NCI-H2196 (cell line): ENCODE data around the gene POU4F1.

Source experiments
- DNase-seq: peaks from one replicate; lab custom pipeline; 2025; ENCODE audit not compliant: unreplicated experiment; lab: John Stamatoyannopoulos, UW

The POU4F1 gene

DNA sequence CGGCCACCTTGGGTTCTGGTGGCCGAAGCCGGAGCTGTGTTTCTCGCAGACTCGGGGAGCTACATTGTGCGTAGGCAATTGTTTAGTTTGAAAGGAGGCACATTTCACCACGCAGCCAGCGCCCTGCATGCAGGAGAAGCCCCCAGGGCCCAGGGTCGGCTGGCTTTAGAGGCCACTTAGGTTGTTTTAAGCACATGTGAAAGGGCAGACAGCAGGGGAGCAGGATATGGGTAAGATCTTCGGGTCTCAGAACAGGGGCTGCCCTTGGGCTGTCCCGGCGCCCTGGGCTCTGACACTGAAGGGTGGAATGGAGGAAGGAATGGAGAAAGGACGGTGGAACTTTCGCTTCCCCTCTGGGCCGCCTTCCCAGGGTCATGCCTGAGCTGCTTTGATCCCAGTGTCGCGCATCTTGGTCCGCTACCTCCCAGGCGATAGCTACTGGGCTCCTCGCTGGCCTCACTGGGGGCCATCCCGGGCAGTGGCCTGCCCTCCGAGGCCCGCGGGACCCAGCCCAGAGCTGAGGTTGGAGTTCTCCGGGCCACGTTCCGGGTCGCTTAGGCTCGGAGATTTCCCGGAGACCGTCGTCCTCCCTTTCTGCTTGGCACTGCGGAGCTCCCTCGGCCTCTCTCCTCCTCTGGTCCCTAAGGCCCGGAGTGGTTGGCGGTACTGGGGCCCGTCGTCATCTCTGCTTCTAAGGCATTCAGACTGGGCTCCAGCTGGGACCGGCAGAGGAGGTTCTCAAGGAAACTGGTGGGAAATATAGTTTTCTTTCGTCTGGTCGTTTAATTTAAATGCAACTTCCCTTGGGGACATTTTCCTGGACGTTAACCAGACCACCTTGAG, 4.3 kb upstream of the POU4F1 start:
- no peak for DNase-seq

DNA sequence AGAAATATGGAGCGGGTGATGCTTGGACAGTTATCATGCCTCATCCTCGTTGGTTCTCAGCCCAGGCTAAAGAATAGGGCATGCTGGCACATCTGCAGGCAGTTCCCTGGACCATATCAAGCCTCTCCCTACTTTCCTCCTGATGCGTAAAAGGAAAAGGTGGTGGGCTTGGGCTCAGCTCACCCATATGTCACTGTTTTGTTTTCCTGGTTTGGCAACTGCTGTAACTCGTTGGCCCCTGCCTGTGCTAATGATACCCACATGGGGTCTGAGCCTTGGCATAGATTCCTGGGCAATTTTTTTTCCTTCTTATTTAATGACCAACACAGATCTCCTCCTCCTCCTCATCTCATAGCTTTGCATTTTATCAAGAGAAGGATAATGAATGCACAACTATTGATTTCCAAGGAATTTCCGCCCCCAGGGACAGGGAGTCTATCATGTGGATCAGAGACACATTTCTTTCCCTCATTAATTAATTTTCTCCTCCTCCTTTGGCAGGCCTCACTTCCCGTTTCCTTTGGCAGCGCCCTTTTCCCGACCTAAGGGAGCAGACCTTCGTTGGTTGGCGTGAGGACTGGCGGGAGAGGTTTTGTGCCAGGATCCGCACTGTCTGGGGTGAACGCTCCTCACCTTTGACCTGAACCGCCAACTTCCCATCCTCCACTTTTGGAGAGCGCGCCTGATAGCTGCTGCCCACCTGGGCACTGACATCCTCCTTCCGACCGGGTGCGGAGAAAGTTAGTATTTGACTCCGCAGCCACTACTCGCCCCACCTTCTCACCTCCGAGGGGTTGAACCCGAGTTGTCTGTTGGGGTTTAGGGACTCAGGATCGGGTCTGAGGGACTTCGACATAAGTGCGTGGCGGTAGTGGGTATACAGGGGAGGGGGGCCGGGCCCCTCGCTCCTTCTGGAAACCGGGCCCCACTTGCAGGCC, 3.4 kb upstream of the POU4F1 start:
- DNase-seq = no peak

- DNase-seq = no peak
These were observed 1.6 kb upstream of the POU4F1 start for GRCh38 chr13:78604782-78605611.

DNA sequence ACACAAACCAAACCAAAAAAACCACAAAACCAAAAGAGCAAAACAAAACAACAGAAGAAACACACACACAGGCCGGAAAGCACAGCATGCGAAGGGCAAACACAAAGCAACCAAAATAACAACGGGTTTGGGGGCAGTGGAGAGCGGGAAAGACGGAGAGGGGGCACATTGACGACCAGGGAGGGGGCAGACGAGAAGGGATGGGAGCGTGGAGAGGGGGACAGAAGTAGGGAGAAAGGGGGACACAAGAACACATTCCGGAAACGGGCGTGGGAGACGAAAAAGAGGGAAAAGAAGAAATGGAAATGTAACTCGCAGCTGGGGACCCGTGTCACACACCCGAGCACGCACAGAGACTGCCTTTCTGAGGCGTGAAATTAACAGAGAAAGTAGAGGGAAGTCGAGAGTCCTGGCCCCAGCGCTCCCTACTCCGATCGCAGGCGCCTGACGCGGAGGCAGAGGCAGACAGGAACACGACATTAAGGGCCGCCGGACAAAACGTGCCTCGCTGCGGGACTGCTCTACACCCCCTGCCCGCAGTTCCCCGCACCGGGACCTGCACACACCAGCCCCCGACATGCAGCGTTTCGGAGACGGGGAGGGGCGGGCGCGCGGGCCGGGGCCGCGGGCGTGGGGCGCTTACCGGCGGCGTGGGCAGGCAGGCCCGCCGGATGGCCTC, 652 bp downstream of the POU4F1 start:
- no peak for DNase-seq

DNA sequence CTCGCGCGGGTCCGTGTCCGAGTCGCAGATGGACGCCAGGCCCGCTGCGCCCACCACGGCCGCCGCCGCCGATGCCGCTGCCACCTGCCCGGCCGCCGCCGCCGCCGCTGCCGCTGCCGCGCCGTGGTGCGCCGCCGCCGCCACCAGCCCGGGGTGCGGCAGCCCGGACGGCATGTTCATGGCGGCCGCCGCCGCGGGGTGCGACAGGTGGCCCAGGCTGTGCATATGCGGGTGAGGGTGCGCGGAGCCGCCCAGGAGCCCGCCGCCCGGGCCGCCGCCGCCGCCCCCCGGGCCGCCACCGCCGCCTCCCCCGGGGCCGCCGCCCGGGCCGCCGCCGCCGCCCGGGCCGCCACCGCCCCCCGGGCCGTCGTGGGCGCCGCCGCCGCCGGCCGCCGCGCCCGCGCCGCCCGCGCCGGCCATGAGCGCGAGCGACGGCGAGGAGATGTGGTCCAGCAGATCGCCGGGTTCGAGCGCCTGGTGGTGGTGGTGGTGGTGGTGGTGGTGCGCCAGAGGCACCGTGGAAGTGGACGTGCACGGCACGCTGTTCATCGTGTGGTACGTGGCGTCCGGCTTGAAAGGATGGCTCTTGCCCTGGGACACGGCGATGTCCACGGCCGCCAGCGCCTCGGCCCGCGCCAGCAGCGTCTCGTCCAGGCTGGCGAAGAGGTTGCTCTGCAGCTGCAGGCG, 1.3 kb downstream of the POU4F1 start:
- DNase-seq = no peak

DNA sequence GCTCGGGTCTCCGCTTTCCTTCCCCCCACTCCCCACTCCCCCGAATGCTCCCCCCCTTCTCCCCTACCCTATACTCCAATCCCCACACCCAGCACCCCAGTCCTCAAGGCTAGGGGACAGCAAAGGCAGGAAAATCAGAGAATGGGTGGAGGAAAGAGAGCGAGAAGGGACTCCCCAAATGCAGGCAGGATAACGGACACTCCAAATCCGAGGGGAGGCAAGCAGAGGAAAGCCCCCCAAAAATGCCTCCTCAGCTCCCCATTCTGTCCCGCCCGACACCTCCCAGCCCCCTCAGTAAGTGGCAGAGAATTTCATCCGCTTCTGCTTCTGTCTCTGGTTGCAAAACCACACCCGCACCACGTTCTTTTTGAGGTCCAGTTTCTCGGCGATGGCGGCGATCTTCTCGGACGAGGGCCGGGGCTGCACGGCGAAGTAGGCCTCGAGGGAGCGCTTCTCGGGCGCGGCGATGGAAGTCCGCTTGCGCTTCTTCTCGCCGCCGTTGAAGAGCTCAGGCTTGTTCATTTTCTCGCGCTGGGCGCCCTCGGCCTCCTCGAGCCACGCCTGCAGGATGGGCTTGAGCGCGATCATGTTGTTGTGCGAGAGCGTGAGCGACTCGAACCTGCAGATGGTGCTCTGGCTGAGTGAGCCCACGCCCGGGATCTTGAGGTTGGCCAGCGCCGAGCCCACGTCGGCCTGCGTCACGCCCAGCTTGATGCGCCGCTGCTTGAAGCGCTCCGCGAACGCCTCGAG, 2.1 kb downstream of the POU4F1 start:
- DNase-seq = no peak

DNA sequence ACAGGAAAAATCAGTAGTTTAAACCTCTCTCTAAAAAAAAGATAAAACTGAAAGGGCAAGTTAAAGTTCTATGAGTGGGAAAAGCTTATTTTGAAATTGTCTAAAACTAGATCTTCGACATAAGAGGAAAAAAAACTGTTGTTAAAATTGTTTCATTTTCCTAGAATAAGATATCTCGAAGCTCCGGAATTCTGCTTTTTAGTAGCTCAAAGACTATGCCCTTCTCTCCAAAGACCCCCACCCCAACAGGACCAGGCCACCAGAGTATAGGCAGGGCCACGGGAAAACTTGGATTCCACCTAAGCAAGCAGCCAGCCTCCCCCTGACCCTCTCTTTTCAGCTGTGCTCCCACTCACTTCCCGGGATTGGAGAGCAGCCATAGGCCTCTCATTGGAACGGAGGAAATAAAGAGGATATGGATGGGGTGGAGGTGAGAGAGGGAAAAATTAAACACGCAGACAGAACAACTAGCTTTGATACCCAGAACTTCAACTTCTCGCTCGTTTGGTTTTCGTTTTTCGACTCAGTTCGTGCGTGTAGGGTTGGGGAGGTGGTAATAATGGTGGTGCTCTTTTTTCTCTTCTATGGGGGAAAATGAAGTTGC, 3.0 kb downstream of the POU4F1 start:
- DNase-seq = no peak

DNA sequence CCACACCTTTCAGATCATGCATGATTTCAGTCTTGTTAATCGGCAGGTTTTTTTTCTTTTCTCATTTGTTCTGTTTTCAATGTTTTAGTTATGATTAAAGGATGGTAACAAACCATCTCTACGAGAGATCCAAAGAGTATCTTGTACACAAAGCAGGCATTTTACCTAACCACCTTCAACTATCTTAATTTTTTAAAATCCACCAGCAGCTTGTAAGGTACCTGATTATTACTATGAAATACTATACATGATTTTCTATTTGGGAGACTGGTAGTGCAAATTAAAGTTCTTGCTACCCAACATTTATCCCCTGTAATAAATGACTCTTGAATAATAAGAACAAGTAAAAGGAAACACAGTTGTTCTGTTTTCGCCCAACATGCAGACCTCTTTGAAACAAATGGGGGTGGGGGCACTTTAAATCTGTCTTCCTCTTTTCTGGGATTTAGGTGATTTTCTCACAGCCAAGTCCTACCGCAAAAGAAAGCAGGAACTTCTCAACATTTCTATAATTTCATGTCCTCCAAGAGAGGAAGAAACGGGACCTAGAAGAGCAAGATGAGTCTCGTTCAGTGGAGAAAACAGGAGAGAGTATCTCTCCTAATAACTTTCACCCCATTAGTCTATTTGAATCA, 3.6 kb downstream of the POU4F1 start:
- no peak for DNase-seq

DNA sequence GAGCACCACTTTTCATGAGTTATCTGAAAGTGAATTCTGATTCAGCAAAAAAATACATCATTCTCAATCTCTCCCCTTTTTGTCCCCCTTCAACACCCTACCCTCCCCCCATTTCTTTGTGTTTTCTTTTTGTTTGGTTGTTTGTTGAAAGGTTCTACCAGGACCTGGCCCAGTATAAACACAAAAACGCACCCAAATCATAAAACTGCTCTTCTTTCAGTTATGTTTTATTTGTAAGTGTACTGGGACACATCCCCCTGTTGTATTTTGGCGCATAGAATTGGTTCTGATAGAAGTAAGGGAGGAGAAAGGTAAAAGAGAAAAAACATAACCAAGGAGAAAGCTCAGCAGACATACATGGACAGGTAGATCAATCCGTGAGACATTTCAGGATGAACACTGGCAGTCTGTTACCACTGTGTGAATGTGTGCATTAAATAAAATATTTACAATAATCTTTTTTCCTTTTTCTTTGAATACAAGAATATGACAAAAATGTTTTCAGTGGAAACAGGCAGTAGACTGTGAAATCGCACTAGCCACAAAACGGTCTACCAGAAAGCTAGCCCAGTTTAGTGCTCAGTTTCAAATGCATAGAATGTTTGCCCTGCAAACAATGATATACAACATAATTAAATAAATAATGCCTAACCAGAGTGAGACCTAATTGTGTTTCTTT, 4.2 kb downstream of the POU4F1 start:
- DNase-seq = no peak

DNA sequence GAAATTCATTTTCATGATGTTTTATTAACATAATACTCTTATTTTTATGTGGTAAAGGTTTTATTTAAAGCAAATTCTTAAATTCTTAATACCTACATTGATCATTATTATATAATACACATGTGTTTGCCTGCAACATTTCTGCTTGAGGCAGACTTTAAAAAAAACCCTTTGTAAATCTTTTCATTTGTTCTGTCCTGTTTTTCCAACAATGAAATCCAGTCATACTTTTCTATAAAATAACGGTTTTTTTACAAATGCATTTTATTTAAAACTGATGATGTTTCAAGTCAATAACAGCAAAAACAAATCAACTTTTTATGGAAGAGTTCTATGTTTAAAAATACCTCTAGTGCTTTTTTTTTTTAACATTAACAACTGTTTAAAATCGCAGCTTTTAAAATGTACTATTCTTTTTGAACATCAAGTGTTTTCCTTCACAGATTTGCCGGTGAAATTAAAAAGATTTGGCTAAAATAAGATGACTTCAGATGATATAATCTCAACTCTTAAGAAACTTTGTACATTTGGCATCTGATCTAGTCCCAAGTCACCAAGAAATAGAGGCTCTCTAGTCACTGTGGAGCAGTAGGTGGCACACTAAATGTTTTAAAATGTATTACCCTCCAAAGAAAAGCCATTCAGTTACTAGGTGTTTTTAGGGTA, 5.1 kb downstream of the POU4F1 start:
- DNase-seq = no peak

- DNase-seq = no peak
These were observed 5.8 kb downstream of the POU4F1 start for GRCh38 chr13:78597602-78597932.

DNA sequence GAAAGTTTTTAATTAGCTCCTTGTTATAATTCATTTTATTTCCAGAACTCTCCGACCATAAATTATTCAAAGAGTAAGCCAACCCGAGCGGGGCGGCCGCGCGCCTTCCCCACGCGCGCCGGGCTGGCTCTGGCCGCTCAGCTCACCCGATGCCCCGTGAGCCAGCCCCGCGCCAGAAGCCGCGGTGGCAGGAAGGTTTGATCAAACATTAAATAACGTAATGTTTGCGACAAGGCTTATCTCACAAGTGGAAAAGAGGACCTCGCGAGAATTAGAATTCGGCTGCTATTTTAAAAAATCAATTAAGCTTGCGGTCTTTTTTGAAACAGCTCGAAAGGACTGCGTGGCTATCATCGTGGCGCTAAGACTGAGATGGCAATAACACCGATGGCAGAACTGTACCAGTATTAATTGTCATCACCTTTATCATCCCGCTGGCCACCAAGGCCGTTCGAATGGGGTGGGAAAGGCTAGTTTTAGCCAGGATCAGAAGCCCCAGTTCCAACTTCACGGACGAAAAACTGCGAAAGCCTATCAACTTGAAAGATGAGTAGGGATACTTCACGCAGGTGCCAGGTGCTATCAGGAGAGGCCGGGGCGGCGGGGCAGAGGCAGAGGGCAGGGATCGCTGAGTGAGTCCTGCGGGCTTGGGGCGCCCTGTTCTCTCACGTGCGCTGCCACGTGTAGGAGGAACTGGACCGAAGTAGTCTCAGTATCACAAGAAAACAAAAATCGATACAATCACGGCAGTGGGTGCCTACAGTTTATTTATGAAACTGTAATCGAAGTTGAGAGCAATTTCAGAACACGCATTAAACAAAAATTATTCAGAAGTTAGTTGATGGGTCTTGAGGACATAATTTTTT, 6.4 kb downstream of the POU4F1 start:
- DNase-seq = no peak

- DNase-seq = no peak
These were observed 7.0 kb downstream of the POU4F1 start for GRCh38 chr13:78596399-78596735.

GRCh38 chr13:78595495-78596398, 7.6 kb downstream of the POU4F1 start:
- DNase-seq = no peak

- DNase-seq = no peak
These were observed 8.8 kb downstream of the POU4F1 start for GRCh38 chr13:78594456-78594975.
